Hindlimb muscle (tissue), 1 donor: Measurements from ENCODE around the gene ZNF385A. TPM values are rescaled to one million over a fixed set of nuclear protein-coding genes. Genes with fewer than 3 reads are reported as not detected.
A peak's percentile ranks its signal among the peaks of the same experiment; 100 is the strongest.
"Not testable (repeated sequence)": the region's sequence is repeated elsewhere in the genome, so short reads cannot be mapped to it uniquely, and the experiment has no call there.

ENCODE experiments used
- DNase-seq: peaks from one replicate; pipeline ENCODE4 v3.0.0-alpha.2; 2013
- polyA plus RNA-seq: library from polyadenylated mRNA; unstranded; fragments of 120-200 nt; gene quantifications from one replicate; pipeline ENCODE4 v1.2.1, GENCODE V29; 2013; ENCODE audit not compliant: insufficient read length

The ZNF385A gene
- polyA plus RNA-seq, 1 donor = 17.3 TPM

- DNase-seq = no peak
Measured at GRCh38 chr12:54355104-54355815, 29.3 kb downstream of the ZNF385A start.

GRCh38 chr12:54354271-54354670, 30.3 kb downstream of the ZNF385A start:
- not testable (repeated sequence) for DNase-seq

GRCh38 chr12:54352891-54353874, 31.4 kb downstream of the ZNF385A start:
- DNase-seq = no peak

- DNase-seq = peak; percentile 74
Measured at GRCh38 chr12:54352022-54352531, 32.5 kb downstream of the ZNF385A start.

GRCh38 chr12:54351341-54351740, 33.2 kb downstream of the ZNF385A start:
- DNase-seq = no peak

GRCh38 chr12:54350743-54351142, 33.8 kb downstream of the ZNF385A start:
- no peak for DNase-seq

- DNase-seq = no peak
Measured at GRCh38 chr12:54349679-54350078, 34.9 kb downstream of the ZNF385A start.

- DNase-seq = no peak
Measured at GRCh38 chr12:54349036-54349435, 35.5 kb downstream of the ZNF385A start.

GRCh38 chr12:54341378-54342300, 42.9 kb downstream of the ZNF385A start:
- DNase-seq = no peak

- DNase-seq = no peak
Measured at GRCh38 chr12:54340846-54341245, 43.7 kb downstream of the ZNF385A start.

GRCh38 chr12:54338698-54339296, 45.7 kb downstream of the ZNF385A start:
- no peak for DNase-seq

- no peak for DNase-seq
Measured at GRCh38 chr12:54337854-54338650, 46.5 kb downstream of the ZNF385A start.

GRCh38 chr12:54337280-54337842, 47.2 kb downstream of the ZNF385A start:
- DNase-seq = no peak

- DNase-seq = no peak
Measured at GRCh38 chr12:54333420-54334034, 51.0 kb downstream of the ZNF385A start.

- DNase-seq = no peak
Measured at GRCh38 chr12:54331461-54331860, 53.1 kb downstream of the ZNF385A start.

GRCh38 chr12:54330442-54330841, 54.1 kb downstream of the ZNF385A start:
- DNase-seq = no peak

- DNase-seq = no peak
Measured at GRCh38 chr12:54329759-54330158, 54.8 kb downstream of the ZNF385A start.

GRCh38 chr12:54328595-54329337, 55.8 kb downstream of the ZNF385A start:
- DNase-seq = no peak

GRCh38 chr12:54325442-54326109, 59.0 kb downstream of the ZNF385A start:
- DNase-seq = not testable (repeated sequence)
